NCI-H460 (cell line): ENCODE measurements around the gene UAP1. TPM values are rescaled to one million over a fixed set of nuclear protein-coding genes. Genes with fewer than 3 reads are reported as not detected.

ENCODE experiments used
- DNase-seq: peaks from one replicate; pipeline ENCODE4 v3.0.0-alpha.2; 2016; ENCODE audit warnings: low read depth; ENCODE audit errors: extremely low read depth
- polyA plus RNA-seq: library from polyadenylated mRNA; depleted of rRNA; stranded (reverse); fragments of >200 nt; gene quantifications from 2 replicates; pipeline ENCODE4 v1.2.3, GENCODE V29; 2014; cell fraction: nucleus; rRNA removed
- total RNA-seq: library from RNA; depleted of rRNA; stranded (reverse); fragments of >200 nt; shearing (Covaris generic); gene quantifications from 2 replicates; pipeline ENCODE4 v1.2.3, GENCODE V29; 2014; rRNA removed

Gene UAP1
- 53.8 and 57.1 TPM in 2 replicates for total RNA-seq
- 48.9 and 65.8 TPM in 2 replicates for polyA plus RNA-seq

DNA sequence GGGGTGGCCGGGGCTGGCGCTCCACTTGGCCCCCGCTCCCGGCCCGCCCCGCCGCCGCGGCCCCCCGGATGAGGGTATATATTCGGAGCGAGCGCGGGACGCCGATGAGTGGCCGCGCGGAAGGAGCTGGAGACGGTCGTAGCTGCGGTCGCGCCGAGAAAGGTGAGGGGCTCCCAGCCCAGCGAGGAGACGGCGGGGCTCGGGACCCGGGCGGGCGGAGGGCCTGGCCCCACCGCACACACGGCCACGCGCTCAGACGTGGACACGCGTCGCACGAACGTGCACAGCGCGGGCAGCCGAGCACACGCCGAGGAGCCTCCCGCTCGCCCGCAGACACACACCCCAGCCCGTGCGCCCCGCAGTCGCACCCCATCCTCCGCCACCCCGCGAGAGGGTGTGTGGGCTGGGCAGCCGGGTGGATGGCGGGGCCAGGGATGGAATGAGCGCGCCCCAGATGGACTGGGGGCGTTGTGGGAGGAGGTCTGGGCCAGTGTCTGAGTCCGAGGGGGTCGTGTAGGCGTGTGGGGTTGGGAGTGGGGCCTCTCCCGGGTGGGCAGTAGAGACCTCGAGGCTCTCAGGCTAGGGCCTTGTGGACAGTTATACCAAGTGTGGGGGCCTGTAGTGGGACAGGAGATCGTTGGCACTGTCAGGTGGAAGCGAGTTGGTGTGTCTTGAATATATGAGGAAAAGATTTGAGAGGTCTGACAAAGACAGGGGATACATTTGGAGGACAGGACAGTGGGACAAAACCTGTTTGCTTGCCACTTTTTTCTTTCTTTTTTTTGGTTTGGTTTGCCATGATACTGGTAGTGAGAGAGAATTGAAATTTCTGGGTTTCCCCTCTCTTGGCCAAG is at the start of gene UAP1:
UAP1 (plus strand) TSS at position 107 of the 854 bp plus-strand sequence. CDS start 4,347 bp downstream, outside the sequence.
- no peak for DNase-seq

DNA sequence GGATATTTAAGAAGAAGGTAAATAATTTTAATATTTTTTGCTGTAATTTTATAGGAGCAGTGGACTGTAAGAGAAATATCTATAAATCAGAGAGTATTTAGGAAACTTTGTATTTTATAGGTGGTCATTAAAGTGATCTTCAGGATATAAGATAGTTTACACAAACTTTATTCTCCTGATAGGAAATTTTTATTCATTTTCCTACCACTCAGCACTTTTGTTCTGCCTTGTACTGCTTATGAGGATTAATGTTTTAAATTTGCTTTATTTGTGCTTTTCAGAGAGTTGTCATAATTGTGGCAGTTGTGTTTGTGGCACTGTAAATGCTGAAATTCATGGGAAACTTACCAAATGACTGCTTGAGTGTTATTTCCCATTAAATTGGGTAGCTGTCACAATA is 34.2 kb upstream of the UAP1 start:
- no peak for DNase-seq

DNA sequence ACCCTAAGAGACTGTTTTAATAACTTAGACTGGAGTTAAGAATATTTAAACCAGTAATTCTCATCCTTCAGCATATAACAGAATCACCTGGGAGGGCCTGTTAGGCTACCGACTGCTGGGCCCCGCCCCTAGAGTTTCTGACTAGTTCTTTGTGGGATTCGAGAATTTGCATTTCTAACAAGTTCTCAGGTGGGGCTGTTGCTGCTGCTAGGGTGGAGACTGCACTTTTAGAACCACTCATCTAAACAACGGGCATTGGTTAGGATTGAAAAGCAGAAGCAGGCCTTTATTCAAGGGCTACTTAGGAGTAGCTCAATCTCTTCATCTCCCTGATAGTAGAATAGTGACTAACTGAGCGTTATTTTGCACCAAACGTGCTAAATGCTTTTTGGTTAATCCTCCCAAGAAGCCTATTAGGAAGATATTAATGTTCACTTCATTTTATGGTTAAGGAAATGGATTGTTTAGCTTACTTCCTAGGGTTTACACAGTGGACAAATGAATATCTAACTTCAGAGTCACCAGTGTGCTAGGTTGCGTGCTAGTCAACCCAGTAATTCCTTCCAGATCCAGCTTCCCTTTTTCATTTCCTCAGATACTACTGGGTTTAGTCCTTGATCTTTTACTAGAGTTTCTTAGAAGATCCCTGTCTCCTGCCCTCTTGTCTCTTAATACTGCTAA is 31.1 kb upstream of the UAP1 start:
- no peak for DNase-seq

DNA sequence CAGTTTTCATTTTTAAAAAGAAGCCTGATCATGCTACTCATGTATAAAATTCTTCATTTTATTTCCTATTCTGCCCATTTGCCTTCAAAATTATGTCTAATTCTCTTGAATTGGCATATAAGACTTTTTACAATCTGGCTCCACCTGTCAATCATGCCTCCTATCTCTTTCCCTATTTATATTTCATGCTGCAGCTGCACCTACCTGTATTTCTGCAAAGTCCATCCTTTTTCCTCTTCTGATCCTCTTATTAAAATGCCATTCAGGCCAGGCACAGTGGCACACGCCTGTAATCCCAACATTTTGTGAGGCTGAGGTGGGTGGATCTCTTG is 30.6 kb upstream of the UAP1 start:
- no peak for DNase-seq

DNA sequence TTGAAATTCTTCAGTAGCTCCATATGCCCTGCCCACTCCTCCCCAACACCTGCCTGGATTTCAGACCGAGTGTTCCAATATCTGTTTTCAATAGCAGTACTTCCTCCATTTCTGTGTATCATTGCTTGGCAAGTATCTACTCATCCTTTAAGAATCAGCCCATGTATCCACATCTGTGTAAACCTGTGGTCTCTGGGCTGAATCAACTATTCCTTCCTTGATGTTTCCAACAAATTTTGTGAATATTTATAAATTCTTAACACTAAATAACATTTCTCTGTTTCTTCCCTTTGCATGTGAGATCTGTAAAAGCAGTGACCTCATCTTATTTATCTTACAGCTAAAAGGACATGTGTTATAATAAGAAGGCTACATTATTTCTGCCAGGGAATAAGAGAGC is 26.0 kb upstream of the UAP1 start:
- no peak for DNase-seq

GRCh38 chr1:162536511-162536910 is 25.0 kb upstream of the UAP1 start:
- DNase-seq = no peak

DNA sequence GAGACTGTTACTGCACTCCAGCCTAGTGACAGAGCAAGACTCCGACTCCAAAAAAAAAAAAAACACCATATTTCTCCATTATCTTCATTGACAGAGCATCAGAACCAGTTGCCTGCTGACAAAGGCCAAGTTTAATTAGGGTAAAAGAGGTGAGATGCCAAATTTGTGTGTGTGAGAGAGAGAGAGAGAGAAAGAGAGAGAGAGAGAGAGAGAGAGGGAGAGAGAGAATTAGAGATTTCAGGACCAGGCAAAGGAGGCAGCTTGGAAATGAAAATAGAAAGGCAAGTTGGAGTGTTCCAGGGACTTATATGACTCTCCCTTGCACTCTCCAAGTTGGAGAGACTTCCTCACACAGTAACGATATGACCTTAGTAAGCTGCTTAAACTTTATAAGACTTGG is 24.3 kb upstream of the UAP1 start:
- no peak for DNase-seq

- DNase-seq = no peak
These were observed 22.6 kb upstream of the UAP1 start for GRCh38 chr1:162538815-162539431.

- no peak for DNase-seq
These were observed 19.8 kb upstream of the UAP1 start for GRCh38 chr1:162541619-162542141.

DNA sequence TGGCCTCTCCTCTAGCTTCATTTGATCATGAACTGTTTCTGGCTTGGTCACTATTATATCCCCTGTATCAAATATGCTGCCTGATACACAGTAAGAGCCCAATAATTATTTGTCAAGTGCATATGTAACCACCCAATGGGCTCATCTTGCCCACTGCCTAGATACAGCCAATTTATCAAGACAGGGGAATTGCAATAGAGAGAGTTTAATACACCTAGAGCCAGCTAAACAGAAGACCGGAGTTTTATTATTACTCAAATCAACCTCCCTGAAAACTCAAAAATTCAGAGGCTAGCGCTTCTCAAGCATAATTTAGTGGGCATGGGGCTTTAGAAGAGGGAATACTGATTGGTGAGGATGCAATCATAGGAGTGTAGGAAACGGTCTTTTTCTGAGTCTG is 18.3 kb upstream of the UAP1 start:
- DNase-seq = no peak

- no peak for DNase-seq
These were observed 13.4 kb upstream of the UAP1 start for GRCh38 chr1:162548170-162548569.

DNA sequence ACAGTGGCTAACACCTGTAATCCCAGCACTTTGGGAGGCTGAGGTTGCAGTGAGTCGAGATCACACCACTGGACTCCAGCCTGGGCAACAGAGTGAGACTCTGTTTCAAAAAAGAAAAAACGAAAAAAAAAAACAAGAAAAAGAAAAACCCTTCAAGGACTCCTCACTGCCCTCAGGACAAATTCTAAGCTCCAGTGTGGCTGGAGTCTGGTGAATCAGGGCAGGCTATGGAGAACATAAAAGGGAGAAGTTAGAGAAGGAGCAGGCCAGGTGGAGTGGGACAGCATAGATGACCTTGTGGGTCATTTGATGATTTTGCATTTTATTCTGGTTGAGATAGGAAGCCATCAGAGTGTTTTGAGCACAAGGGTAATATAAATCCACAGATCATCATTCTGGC is 12.5 kb upstream of the UAP1 start:
- DNase-seq = no peak

GRCh38 chr1:162550925-162551324 is 10.6 kb upstream of the UAP1 start:
- no peak for DNase-seq

DNA sequence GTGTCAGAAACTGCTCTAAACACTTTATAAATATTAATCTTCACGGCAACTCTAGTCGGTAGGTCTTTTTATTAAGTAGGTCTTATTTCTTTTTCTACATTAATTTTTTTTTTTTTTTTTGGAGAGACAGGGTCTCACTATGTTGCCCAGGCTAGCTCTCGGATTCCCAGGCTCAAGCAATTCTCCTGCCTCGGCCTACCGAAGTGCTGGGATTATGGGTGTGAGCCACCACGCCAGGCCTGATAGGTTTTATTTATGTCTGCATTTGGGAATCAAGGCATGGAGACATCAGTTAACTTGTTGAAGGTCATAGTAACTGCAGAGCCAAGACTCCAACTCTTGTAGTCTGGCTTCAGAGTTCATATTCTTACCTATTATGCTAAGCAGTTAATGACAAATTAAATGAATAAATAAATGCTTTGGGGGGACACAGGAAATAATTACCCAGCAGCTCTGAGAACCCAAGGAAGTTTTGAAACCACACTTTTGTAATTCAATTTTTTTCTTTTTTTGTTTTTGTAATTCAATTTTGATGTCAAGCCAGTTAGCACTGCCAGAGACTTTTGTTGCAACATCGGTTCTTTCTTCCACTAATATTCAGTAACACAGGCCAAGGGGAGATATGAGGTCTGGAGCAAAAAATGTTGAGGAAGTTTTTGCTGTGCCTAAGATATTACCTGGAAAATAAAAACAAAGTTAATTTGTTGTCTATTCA is 9.4 kb upstream of the UAP1 start:
- no peak for DNase-seq

DNA sequence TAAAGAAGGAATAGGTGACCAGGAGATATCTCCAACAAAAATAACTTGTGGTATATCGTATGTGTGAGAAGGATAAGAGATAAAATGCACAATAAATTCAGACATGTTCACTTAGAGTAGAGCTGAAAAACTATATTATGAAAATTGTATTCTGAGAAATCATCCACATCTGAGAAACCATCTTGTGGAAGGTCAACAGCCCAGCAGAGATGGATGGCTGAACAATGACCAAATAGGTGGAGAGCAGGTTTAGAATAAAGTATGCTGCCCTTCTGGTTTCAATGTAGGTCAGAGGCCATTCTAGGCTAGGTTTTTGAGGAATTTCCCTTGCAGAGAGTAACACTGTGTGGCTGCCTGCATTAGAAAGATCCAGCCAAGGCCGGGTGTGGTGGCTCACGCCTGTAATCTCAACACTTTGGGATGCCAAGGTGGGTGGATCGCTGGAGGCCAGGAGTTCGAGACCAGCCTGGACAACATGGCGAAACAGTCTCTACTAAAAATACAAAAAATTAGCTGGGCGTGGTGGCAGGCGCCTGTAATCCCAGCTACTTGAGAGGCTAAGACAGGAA is 8.8 kb upstream of the UAP1 start:
- no peak for DNase-seq

DNA sequence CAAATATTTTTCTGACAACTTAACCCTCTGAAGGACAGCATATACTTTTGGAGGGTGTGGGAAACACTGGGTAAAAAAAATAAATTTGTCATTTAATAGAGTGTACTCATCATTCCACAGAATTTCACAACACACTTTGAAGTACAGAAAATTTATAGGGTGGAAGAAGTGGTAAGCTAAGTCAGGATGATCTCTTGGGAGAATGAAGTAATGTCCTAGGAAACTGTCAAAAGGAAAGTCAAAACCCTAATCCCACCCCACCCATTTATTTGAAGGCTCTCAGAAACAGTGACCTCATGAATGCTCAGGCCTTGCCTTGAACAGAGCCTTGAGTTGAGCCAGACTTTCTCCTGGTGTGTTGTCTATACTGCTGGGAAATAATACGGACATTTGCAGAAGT is 7.3 kb upstream of the UAP1 start:
- DNase-seq = no peak

- DNase-seq = no peak
These were observed 4.0 kb upstream of the UAP1 start for GRCh38 chr1:162557536-162557935.

GRCh38 chr1:162560303-162561036 is 1.1 kb upstream of the UAP1 start:
- DNase-seq = no peak

DNA sequence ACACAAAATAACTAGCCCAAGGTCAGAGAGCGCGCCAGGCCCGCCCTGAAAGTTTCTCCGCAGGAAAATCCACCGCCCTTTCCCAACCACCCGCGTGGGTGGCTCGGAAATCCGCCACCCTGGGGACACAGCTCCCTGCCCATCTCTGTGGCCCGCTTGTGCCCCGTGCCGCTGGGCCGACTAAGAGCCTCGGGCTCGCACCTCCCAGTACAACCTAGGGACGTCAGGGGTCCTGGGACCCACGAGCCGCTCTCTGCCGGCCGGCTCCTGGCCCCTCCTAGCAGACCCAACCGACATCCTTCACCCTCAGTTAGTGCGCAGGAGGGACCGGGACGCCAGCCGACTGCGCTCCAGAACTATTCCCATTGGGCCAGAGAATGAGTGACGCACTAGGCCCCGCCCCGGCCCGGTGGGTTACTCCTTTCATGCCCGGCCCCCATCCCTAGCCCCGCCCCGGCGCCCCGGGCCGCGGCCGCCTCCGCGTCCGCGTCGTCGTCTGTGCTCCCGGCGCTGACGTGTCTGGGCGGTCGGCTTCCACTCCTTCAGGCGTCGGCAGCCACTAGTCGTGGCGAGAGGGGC is 396 bp upstream of the UAP1 start:
- DNase-seq = peak; percentile 98

GRCh38 chr1:162562470-162562828 is 927 bp downstream of the UAP1 start:
- no peak for DNase-seq
